Measurements from ENCODE around the gene SH3BP1.
A peak's percentile ranks its signal among the peaks of the same experiment; 100 is the strongest.
"Not testable (repeated sequence)": the region's sequence is repeated elsewhere in the genome, so short reads cannot be mapped to it uniquely, and the experiment has no call there.

SH3BP1 gene

DNA sequence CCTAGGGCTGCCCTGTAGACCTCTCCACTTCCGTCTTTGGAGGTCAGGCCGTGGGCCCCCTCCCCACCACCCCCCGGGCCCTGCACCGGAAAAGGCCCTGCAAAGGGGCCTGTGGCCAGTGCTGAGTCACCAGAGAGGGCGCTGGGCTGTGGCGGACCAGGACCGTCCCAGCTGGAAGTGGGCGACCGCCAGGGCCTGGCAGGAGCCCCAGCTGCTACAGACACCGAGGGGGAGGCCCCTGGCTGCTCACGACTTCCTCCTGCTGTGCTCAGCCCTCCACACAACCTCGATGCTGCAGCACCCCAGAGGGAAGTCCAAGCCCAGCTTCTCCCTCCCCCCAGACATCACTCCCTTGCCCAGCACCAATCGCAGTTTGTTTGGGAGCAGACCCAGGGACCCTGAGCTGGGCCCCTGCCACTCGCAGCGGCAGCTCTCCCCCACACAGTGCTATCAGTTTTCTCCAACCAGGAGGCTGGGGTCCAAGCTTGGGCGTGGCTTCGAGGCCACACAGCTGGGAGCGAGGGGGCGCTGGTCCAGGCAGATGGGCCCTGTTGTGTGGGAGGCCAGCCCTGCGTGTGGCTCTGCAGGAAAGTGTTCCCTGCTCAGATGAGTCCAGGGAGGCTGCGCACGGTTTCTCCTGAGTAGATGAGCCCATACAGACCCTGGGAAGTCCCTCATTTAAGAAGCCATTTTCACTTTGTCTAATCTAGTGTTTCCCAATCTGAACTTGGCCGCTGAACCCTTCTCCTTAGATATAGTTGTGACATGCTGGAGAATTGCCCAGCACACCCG is 5.6 kb upstream of the SH3BP1 start:
- DNase-seq (ENCODE audit: low read depth in 2 of 2) = no peak

DNA sequence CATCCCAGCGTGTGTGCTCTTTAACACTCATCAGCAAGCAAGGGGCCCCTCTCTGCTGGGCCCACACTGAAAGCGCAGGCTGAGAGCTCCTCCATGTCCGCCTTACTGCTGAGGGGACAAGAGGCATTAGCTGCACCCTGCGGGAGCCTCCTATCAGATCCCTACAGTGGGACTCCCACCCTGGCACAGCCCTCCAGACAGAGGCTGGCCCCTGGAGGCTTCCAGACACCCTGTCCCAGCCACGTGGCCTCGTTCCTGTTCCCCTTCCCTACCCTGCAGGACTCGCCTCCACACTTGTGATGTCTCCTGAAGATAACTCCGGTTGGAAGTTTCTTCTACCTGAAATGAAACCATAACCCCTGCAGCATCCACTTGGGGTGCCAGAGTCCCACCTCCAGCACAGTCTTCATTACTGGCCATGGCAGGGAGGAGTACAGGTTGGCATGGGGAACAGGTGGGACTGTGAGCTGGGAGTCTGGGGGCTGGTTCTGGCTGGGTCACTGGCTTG is 5.0 kb upstream of the SH3BP1 start:
- DNase-seq (ENCODE audit: low read depth in 2 of 2) = no peak

DNA sequence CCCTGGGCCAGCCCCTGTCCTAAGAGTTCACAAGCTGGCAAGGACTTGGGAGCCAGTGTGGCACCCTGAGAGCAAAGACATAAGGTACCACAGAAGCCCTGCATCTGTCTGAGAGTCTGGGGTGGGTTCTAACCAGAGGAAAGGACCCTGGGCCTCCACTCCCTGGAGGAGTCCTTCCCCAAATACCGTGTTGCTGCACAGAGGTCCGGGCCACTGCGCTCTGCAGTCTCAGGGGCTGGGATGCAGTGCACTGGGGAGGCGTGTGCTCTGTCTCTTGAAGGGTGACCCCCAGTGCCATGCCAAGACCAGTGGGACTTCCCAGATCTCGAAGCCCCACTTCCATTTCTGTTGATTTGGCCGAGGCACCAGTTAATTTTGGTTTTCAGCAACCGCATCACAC is 4.3 kb upstream of the SH3BP1 start:
- no peak for DNase-seq (ENCODE audit: low read depth in 2 of 2)

DNA sequence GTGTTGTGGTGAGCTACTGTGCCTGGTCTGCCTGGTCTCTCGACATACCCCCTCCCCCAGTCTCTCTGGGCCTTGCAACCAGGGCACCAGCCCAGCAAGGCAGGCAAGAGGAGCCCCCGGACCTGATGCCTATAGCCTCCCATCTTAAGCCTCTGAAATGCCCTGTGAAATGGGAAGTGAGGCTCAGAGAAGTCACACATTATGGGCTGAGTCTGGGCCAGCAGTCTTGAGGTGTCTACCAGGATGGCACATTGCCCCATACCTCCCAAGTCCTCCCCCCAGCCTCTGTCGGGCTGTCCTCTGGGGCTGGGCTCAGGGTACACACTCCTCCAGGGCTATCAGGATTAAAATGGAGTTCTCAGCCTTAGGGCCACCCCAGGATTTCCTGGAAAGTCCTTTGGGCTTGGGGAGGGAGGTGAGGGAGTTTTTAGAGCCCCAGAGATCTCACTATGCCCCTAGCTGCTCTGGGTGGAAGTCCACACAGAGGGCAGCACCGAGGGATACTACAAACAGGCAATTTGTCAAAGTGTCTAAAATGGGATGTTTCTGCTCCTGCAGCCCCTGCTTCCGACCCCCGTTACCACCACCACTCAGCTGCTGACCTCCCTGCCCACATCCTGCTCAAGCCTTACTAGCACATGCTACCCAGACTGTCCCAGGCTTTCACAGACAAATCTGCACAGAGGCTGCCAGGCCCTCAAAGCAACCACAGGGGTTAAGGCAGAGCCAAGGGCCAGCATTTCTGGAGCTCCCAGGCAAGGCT is 3.1 kb upstream of the SH3BP1 start:
- no peak for DNase-seq (ENCODE audit: low read depth in 2 of 2)

DNA sequence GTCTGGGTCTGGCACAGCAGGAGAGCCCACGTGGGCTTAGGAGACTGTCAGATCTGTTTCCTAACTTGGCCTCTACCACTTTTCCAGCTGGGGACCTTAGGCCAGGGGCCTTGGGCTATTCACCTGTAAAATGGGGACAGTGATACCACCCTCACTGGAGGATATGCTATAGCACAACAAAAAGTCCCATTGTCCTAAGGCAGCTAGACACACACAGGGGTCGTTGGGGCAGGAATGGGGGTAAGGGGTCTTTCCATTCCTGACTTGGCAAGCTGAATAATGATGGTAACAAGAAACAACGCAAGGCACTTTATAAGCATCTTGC is 2.6 kb upstream of the SH3BP1 start:
- no peak for DNase-seq (ENCODE audit: low read depth in 2 of 2)

DNA sequence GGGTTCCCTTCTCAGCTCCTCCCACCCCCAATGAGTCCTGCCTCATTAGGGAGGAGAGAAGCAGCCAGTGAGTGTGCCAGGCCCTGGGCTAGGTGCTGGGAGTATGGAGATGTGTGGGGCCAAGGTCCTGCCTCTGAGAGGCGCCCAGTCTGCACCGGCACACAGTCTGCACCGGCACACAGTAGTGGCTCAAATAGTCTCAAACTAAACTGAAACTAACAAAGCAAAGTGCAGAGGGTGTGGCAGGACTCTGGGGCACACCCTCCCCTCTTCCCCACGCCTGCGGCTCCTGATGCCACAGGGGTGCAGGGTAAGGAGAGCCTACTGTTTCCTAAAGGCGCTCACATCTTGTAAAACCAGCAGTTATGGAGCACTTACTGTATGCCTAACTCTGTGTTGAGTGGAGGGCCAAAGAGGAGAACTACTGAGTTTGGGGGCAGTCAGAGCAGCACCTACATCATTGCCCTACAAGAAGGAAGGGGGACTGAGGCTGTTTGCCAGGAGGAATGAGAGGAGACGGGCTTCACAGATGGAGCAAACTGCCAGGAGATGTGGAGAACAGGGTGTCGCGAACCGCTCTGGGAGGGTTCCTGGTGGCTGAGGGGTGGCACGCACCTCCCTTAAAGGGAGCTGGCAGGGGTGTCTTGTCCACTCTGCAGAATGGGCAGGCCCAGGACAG is 939 bp upstream of the SH3BP1 start:
- no peak for DNase-seq (ENCODE audit: low read depth in 2 of 2)

DNA sequence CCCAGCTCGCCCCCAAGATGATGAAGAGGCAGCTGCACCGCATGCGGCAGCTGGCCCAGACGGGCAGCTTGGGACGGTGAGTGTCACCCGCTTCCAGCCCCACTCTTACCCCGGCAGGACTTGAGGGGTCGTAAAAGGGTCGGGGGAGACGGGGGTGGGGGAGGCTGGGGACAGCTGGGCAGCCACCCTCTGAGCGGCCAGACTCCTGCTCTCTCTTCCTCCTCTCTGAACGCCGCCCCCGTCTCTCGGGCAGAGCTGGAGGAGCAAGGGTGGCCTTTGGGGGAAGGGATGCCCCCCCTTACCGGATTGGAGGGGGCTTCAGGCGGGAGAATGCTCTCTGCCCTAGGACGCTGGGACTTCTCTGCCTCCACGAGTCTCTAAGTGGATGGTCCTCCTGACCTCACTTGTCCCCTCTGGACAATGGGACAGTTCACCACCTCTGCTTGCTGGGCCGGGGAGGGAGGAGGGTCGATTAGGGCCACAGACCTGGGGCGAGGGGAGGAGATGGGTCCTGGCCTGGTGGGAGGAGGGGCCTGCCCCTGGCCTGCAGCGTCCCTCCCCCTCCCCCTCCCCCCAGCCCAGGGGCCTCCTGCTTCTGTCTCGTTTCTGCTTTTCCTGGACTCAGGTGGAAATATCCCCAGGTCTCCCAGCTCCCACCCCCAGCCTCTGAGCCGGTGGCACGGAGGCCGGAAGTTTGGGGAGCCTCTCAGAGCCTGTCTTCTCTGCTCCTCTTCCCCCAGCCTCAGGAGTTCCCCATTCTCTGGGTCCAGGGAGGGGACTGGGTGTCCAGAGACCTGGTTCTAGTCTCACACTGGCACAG is 512 bp downstream of the SH3BP1 start:
- no peak for DNase-seq (ENCODE audit: low read depth in 2 of 2)

DNA sequence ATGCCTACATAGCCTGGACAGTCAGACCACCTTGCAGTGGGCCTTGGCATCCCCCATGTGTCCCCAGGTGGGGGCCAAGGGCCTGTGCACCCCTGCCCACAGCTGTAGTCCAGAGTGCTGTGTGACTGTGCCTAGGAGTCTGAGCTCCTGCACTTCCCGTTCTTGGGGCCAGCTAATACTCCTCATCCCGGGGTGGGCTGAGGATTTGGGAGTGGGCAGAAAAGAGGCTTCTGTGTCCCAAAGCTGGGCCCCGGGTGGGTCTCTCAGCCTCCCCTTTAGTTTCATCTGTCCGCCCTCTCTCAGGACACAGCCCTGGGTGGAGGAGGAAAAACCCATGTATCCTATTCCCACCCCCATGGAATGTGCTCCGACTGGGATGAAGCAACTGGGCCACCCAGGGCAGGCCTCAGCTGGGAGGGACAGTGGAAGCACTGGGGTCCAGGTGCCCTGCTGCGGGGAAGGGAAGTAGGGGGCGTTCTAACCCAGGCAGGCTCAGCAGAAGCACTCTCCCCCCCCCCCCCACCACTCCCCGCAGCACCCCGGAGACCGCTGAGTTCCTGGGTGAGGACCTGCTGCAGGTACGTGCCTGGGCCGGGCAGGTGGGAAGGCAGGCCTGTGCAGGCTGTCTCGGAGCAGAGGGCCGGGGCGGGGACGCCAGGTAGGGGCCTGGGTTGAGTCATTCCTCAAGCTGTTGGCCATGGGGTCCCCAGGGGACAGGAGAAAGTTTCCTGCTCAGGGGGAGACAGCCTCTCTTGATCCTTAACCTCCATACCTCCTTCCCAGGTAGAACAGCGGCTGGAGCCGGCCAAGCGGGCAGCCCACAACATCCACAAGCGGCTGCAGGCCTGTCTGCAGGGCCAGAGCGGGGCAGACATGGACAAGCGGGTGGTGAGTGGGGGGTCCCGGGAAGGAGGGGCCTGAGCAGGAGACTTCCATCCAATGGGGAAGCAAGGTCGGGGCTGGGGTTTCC is 1.4 kb downstream of the SH3BP1 start:
- DNase-seq (ENCODE audit: low read depth in 2 of 2) = no peak

DNA sequence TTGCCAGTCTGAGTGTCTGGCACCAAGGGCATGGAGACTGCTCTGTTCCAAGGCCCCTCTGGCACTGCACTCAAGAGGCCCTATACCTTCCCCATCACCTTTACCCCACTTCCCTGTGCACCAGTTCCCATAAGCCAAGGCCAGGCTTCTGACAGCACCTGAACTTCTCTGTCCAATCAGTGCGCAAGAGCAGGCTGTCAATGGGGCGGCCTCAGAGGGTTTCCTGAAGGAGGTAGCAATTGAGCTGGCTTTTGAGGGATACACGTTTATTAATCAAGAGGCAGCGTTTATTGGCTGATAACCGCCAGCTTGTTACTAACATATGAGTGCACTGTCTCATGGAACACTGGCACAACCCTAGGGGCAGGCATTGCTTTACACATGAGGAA is 2.1 kb downstream of the SH3BP1 start:
- no peak for DNase-seq (ENCODE audit: low read depth in 2 of 2)

DNA sequence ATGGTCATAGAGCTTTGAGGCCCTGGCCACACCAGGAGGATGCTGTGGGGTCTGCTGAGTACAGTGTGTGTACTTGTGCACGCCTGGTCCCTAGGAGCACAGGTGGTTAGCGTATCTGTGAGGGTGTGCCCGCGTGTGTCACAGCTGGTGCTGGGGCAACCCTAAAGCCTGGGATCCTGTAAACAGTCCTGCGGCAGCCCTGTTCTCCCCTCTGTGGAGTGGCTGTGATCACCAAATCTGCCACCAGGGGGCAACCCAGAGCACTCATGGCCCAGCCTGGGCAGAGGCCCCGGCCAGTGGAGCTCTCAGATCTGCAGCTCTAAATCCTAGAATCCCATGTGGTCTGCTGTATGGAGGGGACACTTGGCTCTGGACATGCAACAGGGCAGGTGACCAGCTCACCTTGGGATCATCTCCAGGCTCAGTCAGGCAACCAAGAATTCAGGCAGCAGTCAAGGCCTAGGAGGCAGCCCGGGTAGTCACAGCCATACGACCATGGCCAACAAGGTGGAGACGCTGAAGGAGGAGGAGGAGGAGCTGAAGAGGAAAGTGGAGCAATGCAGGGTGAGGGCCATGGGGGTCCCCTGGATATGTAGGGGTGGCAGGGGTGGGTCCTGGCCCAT is 3.9 kb downstream of the SH3BP1 start:
- DNase-seq (ENCODE audit: low read depth in 2 of 2) = peak; percentile 90 to 91

DNA sequence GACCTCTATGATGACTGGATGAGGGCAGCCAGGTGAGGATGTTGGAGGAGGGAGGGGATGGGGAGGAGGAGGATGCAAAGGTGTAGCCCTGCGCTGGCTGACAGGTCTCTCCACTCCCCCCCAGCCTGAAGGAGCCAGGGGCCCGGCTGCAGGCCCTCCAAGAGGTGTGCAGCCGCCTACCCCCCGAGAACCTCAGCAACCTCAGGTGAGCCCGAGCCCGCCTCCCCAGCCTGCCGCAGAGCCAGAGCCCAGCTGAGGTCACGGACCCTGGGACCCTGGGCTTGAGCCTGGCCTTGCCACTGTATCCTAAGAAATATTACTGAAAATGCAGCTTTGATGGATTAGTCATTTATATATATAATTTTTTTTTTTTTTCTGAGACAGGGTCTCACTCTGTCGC is 7.8 kb downstream of the SH3BP1 start:
- DNase-seq (ENCODE audit: low read depth in 2 of 2) = no peak

DNA sequence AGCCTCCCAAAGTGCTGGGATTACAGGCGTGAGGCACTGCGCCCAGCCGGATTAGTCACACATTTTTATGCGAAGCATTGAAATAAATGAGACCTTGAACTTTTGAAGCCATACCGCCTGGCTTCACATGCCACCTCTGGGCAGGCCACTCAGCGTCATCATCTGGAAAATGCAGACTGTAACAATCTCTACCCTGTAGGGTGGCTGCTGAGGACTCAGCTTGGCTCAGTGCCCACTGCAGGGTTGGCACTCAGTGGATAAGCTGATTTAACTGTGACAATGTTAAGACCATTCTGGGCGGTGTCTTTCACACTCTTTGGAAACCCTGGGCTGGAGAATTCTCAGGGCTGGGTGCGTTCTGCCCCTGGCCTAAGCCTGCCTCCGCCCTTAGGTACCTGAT is 8.5 kb downstream of the SH3BP1 start:
- no peak for DNase-seq (ENCODE audit: low read depth in 2 of 2)

DNA sequence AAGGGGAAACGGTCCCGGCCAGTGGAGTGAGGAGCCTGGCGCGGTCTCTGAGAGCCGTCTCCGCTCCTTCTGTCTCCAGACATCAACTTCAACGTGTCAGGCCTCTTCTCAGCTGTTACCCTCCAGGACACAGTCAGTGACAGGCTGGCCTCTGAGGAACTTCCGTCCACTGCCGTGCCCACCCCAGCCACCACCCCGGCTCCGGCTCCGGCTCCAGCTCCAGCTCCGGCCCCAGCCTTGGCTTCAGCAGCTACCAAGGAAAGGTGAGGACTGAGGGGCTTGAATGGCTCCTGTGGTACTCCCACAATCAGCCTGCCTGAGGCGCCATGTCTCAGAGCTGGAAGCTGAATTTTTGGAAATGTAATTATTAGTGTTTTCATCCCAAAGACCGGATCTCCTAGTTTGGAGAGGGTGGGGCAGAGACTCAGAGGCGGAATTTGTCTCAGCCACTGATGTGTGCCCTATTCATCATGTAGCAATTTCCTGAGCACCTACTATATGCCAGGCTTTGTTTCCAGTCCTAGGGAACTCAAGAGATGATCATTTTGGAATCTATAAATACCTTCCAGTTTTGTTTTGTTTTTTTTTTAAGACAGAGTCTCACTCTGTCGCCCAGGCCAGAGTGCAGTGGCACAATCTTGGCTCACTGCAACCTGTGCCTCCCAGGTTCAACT is 11.1 kb downstream of the SH3BP1 start:
- DNase-seq (ENCODE audit: low read depth in 2 of 2) = no peak

DNA sequence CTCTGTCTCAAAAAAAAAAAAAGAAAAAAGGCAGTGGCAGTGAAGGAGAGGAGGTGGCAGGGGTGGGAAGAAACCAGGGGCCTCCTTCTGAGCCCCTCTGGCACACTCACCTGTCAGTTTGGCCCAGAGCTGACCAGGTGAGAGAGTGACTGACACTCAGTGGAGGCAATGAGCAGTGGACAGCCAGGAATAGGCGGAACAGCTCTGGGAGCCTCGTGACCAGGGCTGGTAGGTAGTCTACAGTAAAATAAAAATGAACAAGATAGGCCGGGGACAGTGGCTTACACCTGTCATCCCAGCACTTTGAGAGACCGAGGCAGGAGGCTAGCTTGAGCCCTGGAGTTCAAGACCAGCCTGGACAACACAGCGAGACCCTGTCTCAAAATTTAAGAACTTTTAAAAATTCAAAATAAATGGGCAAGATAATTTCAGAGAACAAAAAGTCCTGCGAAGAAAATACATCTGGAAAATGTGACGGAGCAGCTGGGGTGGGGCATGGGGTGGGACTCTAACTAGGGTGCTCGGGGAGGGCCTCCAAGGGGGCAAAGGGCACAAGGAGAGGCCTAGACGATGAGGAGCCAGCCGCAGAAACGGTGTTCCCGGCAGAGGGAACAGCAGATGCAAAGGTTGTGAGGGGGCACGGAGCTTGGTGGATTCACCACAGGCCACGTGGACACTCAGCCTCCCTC is 15.2 kb downstream of the SH3BP1 start:
- no peak for DNase-seq (ENCODE audit: low read depth in 2 of 2)

DNA sequence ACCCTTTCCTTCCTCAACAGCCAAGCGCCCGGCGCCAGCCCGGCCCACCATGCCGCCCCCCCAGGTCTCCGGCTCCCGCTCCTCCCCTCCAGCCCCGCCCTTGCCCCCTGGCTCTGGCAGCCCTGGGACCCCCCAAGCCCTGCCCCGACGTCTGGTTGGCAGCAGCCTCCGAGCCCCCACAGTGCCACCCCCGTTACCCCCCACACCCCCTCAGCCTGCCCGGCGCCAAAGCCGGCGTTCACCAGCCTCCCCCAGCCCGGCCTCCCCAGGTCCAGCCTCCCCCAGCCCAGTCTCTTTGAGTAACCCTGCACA is 15.7 kb downstream of the SH3BP1 start:
- DNase-seq (ENCODE audit: low read depth in 2 of 2) = no peak

DNA sequence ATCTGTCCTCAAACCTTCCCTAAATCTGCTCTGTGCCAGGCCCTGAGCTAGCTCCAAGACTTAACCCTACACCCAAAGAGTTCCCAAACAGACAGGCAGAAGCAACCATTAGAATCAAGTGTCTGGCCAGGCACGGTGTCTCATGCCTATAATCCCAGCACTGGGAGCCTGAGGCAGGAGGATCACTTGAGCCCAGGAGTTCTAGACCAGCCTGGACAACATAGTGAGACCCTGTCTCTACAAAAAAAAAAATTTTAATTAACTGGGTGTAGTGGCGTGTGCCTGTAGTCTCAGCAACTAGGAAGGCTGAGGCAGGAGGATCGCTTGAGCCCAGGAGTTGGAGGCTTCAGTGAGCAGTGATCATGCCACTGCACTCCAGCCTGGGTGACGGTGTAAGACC is 17.1 kb downstream of the SH3BP1 start:
- DNase-seq (ENCODE audit: low read depth in 2 of 2) = not testable (repeated sequence)

DNA sequence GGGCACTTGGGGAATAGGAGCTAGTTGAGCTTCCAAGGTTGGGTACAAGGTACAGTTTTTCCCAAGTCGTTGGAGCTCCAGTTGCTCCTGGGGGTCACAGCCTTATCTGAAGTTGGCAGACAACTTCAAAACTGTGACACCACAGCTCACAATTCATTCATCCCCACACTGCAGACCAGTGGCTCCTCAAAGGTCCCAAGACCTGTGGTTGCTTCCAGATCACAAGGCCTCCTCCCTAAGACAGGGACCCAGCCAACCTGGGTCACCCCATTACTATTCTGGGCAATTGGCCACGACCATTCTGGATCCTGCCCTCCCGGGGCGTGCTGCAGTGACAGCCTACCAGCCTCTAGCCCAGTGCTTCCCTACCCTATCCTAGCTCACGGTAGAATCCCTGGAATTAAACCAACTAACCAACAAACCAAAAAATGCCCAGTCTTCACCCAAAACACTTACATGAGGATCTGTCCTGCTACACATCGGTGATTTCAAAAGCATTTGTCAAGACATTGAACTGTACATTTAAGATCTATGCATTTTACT is 18.2 kb downstream of the SH3BP1 start:
- DNase-seq (ENCODE audit: low read depth in 2 of 2) = no peak

DNA sequence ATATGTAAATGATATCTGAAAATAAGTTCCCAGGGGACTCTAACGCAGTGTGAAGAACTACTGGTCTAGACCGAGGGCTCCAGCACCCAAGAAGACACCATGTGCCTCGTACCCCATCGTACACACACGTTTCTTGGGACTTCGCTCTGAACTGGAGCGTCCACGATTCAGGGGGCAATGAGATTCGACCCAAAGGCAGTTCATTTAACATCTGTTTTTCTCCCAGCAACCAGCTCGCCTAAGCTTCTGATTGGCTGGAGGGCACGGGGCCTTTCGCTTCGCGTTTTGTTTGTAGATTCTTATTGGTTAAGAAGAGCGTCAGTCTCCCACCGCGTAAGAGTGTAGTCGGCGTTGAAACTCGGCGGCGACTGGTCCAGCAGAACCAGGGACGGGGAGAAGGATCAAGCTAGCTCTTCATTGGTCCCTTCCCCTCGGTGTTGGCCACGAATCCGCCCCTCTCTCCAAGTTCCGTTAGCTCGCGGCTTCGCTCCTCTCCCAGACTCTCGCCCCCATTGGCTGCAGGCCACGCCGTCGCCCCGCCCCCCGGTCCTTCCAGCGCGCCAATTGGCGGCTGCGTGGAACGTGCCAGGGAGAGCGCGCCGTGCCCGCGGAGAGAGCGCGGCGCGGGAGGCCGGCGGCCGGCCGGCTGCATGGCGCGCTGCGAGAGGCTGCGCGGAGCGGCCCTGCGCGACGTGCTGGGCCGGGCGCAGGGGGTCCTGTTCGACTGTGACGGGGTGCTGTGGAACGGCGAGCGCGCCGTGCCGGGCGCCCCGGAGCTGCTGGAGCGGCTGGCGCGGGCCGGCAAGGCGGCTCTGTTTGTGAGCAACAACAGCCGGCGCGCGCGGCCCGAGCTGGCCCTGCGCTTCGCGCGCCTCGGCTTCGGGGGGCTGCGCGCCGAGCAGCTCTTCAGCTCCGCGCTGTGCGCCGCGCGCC is 18.9 kb downstream of the SH3BP1 start, which contains the start of gene PDXP:
Gene PDXP, plus strand, starts transcription at position 591 of the 933 bp plus-strand sequence. Its CDS starts 60 bp downstream, at position 651.
- peak; percentile 98 to 99 for DNase-seq (ENCODE audit: low read depth in 2 of 2)
